ENCODE results near the gene FUCA1.

FUCA1 gene

DNA sequence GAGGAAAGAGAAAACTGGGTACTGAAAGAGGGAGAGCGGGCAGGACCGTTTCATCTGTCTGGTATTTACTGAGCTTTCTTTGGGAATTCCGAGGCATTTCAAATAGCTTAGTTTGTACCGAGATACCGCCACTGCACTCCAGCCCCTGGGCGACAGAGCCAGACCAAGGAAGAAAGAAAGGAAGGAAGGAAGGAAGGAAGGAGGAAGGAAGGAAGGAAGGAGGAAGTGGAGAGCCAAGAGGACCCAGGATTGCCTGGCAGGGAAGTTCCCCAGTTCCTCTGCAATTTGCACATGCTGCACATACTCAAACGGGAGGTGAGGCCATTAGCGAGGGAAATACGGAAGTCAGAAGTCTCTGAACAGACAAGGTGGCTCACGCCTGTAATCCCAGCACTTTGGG lies 961 bp upstream of the FUCA1 start:
- TF ChIP-seq, protein P1, sequence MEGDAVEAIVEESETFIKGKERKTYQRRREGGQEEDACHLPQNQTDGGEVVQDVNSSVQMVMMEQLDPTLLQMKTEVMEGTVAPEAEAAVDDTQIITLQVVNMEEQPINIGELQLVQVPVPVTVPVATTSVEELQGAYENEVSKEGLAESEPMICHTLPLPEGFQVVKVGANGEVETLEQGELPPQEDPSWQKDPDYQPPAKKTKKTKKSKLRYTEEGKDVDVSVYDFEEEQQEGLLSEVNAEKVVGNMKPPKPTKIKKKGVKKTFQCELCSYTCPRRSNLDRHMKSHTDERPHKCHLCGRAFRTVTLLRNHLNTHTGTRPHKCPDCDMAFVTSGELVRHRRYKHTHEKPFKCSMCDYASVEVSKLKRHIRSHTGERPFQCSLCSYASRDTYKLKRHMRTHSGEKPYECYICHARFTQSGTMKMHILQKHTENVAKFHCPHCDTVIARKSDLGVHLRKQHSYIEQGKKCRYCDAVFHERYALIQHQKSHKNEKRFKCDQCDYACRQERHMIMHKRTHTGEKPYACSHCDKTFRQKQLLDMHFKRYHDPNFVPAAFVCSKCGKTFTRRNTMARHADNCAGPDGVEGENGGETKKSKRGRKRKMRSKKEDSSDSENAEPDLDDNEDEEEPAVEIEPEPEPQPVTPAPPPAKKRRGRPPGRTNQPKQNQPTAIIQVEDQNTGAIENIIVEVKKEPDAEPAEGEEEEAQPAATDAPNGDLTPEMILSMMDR (IDR thresholded peaks at IDR 0.05; ENCODE audit: poor library complexity, severe bottlenecking), result no peak
- DNase-seq (ENCODE audit: low spot score) (no peak), ATAC-seq (ENCODE audit: low read depth) (no peak)
- H3K9me3 ChIP-seq (ENCODE audit: severe bottlenecking), result peaks cover 2% of the 10 kb centered on the region
- no peaks in the 10 kb centered on the region for H3K27me3 ChIP-seq (ENCODE audit: insufficient read depth, poor library complexity, severe bottlenecking)
- no peak overlapping the region for H3K4me3 ChIP-seq (ENCODE audit: severe bottlenecking)
- H3K4me1 ChIP-seq (ENCODE audit: insufficient read depth, poor library complexity, severe bottlenecking), result peaks cover 26% of the 10 kb centered on the region
- H3K36me3 ChIP-seq (ENCODE audit: low read depth), result peaks cover 13% of the 10 kb centered on the region
- no peak overlapping the region for H3K27ac ChIP-seq (ENCODE audit: poor library complexity, severe bottlenecking)

DNA sequence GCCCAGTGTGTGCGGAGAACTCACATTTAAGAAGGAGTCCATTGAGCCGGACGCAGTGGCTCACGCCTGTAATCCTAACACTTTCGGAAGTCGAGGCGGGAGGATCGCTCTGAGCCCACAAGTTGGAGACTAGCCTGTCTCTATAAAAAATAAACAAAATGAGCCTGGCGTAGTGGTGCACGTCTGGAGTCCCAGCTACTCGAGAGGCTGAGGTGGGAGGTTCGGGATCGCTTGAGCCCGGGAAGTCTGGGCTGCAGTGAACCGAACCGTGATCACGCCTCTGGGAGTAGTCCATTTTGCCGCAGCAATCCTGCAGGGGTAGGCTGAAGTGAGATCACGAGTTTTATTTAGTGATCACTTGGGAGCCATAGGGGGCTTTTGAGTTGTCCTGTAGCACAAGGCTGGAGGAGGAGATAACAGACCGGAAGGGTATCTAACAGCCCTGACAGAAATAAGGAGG lies 497 bp upstream of the FUCA1 start:
- Histone ChIP-seq H3K27ac (ENCODE audit: poor library complexity, severe bottlenecking) (peak overlapping the region; percentile 83), H3K36me3 (ENCODE audit: low read depth) (peaks cover 15% of the 10 kb centered on the region), H3K27me3 (ENCODE audit: insufficient read depth, poor library complexity, severe bottlenecking) (no peaks in the 10 kb centered on the region), H3K4me3 (ENCODE audit: severe bottlenecking) (peak overlapping the region; percentile 54), H3K9me3 (ENCODE audit: severe bottlenecking) (peaks cover 2% of the 10 kb centered on the region), H3K4me1 (ENCODE audit: insufficient read depth, poor library complexity, severe bottlenecking) (peaks cover 26% of the 10 kb centered on the region)
- DNase-seq (ENCODE audit: low spot score) (no peak), ATAC-seq (ENCODE audit: low read depth) (no peak; the same call in 2 of the 3 replicates)
- TF ChIP-seq, protein P1 (IDR thresholded peaks at IDR 0.05; ENCODE audit: poor library complexity, severe bottlenecking), result peak; percentile 85

DNA sequence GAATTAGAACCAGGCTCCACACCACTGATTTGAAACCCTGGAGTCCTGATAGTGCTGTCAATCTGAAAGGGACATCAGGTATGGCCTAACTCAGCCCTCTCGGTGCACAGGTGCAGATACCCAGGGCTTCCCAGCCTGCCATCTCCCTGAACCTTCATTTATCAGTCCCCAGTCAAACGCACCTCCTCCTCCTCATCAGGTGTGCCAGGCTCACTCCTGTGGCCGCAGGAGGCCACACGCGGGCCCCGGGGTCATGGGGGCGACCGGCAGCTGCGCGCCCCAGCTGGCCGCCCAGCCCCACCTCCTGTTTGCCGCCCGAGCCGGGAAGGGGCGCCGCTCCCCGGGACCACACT lies 572 bp downstream of the FUCA1 start:
- Histone ChIP-seq H3K4me1 (ENCODE audit: insufficient read depth, poor library complexity, severe bottlenecking) (peaks cover 26% of the 10 kb centered on the region), H3K27ac (ENCODE audit: poor library complexity, severe bottlenecking) (peak overlapping the region; percentile 83), H3K36me3 (ENCODE audit: low read depth) (peaks cover 25% of the 10 kb centered on the region), H3K4me3 (ENCODE audit: severe bottlenecking) (peak overlapping the region; percentile 54), H3K27me3 (ENCODE audit: insufficient read depth, poor library complexity, severe bottlenecking) (no peaks in the 10 kb centered on the region), H3K9me3 (ENCODE audit: severe bottlenecking) (peaks cover 1% of the 10 kb centered on the region)
- ATAC-seq (ENCODE audit: low read depth) (peak; percentile 13), DNase-seq (ENCODE audit: low spot score) (no peak)
- TF ChIP-seq, protein P1 (IDR thresholded peaks at IDR 0.05; ENCODE audit: poor library complexity, severe bottlenecking), result no peak

DNA sequence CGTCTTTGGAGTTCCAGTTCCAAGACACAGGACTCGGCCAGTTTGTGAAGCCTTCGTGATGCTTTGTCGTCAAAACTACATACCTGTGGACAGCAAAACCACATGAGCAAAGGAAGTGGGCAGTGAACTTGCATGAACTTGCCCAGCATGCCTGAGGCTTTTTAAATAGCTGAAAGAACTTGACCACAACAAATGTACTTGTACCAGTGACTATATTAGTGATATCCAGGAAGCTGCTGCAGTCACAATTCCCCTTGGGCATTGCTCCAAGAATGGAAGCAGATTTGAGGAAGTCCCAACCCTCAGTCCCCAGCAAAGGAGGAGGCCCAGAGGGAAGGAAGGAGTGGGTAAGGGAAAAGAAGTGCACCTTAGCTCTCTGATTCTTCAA lies 2.6 kb downstream of the FUCA1 start:
- TF ChIP-seq, protein P1 (IDR thresholded peaks at IDR 0.05; ENCODE audit: poor library complexity, severe bottlenecking), result no peak
- H3K4me1 ChIP-seq (ENCODE audit: insufficient read depth, poor library complexity, severe bottlenecking), result peaks cover 26% of the 10 kb centered on the region
- no peak overlapping the region for H3K4me3 ChIP-seq (ENCODE audit: severe bottlenecking)
- H3K36me3 ChIP-seq (ENCODE audit: low read depth), result peaks cover 37% of the 10 kb centered on the region
- no peaks in the 10 kb centered on the region for H3K27me3 ChIP-seq (ENCODE audit: insufficient read depth, poor library complexity, severe bottlenecking)
- ATAC-seq (ENCODE audit: low read depth) (peak; percentile 60), DNase-seq (ENCODE audit: low spot score) (peak; percentile 83)
- no peaks in the 10 kb centered on the region for H3K9me3 ChIP-seq (ENCODE audit: severe bottlenecking)
- peak overlapping the region; percentile 83 for H3K27ac ChIP-seq (ENCODE audit: poor library complexity, severe bottlenecking)

DNA sequence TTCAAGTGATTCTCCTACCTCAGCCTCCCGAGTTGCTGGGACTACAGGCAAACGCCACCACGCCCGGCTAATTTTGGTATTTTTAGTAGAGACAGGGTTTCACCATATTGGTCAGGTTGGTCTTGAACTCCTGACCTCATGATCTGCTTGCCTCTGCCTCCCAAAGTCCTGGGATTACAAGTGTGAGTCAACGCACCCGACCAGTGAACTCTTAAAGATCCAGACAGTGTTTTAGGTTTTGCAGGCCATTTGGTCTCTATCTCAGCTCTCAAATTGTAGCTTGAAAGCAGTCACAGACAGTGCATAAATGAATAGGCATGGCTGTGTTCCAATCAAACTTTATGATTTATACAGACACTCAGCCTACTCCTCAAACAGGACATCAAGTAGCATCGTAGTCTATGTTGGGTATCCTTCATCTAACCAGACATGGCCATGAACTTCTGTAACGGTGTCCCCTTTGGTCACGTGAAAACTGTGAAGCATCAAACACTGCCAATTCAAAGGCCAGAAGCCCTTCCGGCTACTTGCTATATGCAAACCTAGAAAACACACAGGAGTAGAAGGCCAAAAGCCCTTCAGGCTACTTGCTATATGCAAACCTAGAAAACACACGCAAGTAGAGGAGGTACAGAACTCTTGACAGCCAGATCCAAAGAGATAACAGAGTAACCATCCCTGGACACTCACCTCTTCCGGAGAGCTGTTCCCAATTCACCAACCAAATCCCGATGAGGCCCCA lies 3.1 kb downstream of the FUCA1 start:
- no peak; the same call in 2 of the 3 replicates for ATAC-seq (ENCODE audit: low read depth)
- peak overlapping the region; percentile 83 for H3K27ac ChIP-seq (ENCODE audit: poor library complexity, severe bottlenecking)
- DNase-seq (ENCODE audit: low spot score), result no peak
- peaks cover 26% of the 10 kb centered on the region for H3K4me1 ChIP-seq (ENCODE audit: insufficient read depth, poor library complexity, severe bottlenecking)
- H3K9me3 ChIP-seq (ENCODE audit: severe bottlenecking), result no peaks in the 10 kb centered on the region
- no peaks in the 10 kb centered on the region for H3K27me3 ChIP-seq (ENCODE audit: insufficient read depth, poor library complexity, severe bottlenecking)
- TF ChIP-seq, protein P1 (IDR thresholded peaks at IDR 0.05; ENCODE audit: poor library complexity, severe bottlenecking), result no peak
- H3K4me3 ChIP-seq (ENCODE audit: severe bottlenecking), result no peak overlapping the region
- peaks cover 39% of the 10 kb centered on the region for H3K36me3 ChIP-seq (ENCODE audit: low read depth)

Measured in RWPE2 (cell line).